BLaER1 treated with 17β-estradiol and CSF1 and Interleukin-3, amounts not matched to agents 10 nM and 100 nM (cell line): ENCODE data around the gene SOAT1.
"Not testable (repeated sequence)": the region's sequence is repeated elsewhere in the genome, so short reads cannot be mapped to it uniquely, and the experiment has no call there.

ENCODE experiments used
- H3K27ac ChIP-seq, 11 experiments: shearing (Covaris generic); formaldehyde crosslinking; 2 replicates each; pipeline ENCODE4 v1.8.1; 2022
- H3K27me3 ChIP-seq, 11 experiments: shearing (Covaris generic); formaldehyde crosslinking; 2 replicates each; pipeline ENCODE4 v1.8.1; 2022
- H3K36me3 ChIP-seq, 11 experiments: shearing (Covaris generic); formaldehyde crosslinking; 2 replicates each; pipeline ENCODE4 v1.8.1; 2022
- H3K4me1 ChIP-seq, 10 experiments: shearing (Covaris generic); formaldehyde crosslinking; 2 replicates each; pipeline ENCODE4 v1.8.1; 2022
- H3K4me2 ChIP-seq, 11 experiments: shearing (Covaris generic); formaldehyde crosslinking; 2 replicates each; pipeline ENCODE4 v1.8.1; 2022
- H3K4me3 ChIP-seq, 10 experiments: shearing (Covaris generic); formaldehyde crosslinking; 2 replicates each; pipeline ENCODE4 v1.8.1; 2022
- H3K9ac ChIP-seq, 11 experiments: shearing (Covaris generic); formaldehyde crosslinking; 2 replicates each; pipeline ENCODE4 v1.8.1; 2022
- H3K9me3 ChIP-seq, 11 experiments: shearing (Covaris generic); formaldehyde crosslinking; replicated peaks in 1 of 11; 2 replicates each; pipeline ENCODE4 v1.8.1; 2022
- H4K20me1 ChIP-seq, 11 experiments: shearing (Covaris generic); formaldehyde crosslinking; 2 replicates each; pipeline ENCODE4 v1.8.1; 2022
- Cebpa-rat ChIP-seq, 11 experiments: shearing (Covaris generic); IDR thresholded peaks; 2 replicates each; pipeline ENCODE4 v1.8.1; 2022

Gene SOAT1

GRCh38 chr1:179385510-179385909, 91.9 kb downstream of the SOAT1 start:
- Histone ChIP-seq H3K9me3 (no peaks in the 10 kb centered on the region), H3K36me3 (no peaks in the 10 kb centered on the region), H3K27ac (no peak overlapping the region), H3K4me1 (no peaks in the 10 kb centered on the region), H3K4me2 (no peak overlapping the region), H4K20me1 (no peaks in the 10 kb centered on the region), H3K27me3 (no peaks in the 10 kb centered on the region), H3K4me3 (no peak overlapping the region), H3K9ac (no peak overlapping the region)
- no peak for TF ChIP-seq Cebpa-rat (IDR thresholded peaks at IDR 0.05)

GRCh38 chr1:179393721-179394120, 100.1 kb downstream of the SOAT1 start:
- H3K4me2 ChIP-seq = no peak overlapping the region
- no peaks in the 10 kb centered on the region for H3K4me1 ChIP-seq
- TF ChIP-seq Cebpa-rat (IDR thresholded peaks at IDR 0.05) = no peak
- H3K36me3 ChIP-seq = no peaks in the 10 kb centered on the region
- H3K4me3 ChIP-seq = no peak overlapping the region
- H3K27me3 ChIP-seq = no peaks in the 10 kb centered on the region
- H4K20me1 ChIP-seq = no peaks in the 10 kb centered on the region
- no peak overlapping the region for H3K9ac ChIP-seq
- peaks cover 13 to 44% (median 26%) of the 10 kb centered on the region in 11 experiments for H3K9me3 ChIP-seq
- no peak overlapping the region for H3K27ac ChIP-seq

- not testable (repeated sequence) for H3K4me1 ChIP-seq, H3K27me3 ChIP-seq, H3K36me3 ChIP-seq, H3K4me2 ChIP-seq, H3K4me3 ChIP-seq, H3K27ac ChIP-seq, H4K20me1 ChIP-seq, H3K9ac ChIP-seq
- peaks cover 0 to 12% (median 5%) of the 10 kb centered on the region in 11 experiments; a peak in 3 of 22 replicates for H3K9me3 ChIP-seq
These were observed 105.8 kb downstream of the SOAT1 start for GRCh38 chr1:179399399-179399798.
